MM.1S (cell line): ENCODE measurements around the gene MYBPHL.

Source experiments
- CTCF ChIP-seq: fragments of 300-600 bp; sonication (generic); IDR thresholded peaks from 2 replicates; pipeline ENCODE4 v1.5.1; 2016; ENCODE audit warnings: antibody characterized with exemption, low read length, mixed read lengths
- EZH2phosphoT487 ChIP-seq: fragments of 300-600 bp; sonication (generic); IDR thresholded peaks from 2 replicates; pipeline ENCODE4 v1.6.1; 2018; ENCODE audit warnings: antibody characterized with exemption, low read length

- TF ChIP-seq EZH2phosphoT487 (no peak), CTCF (no peak)
These were observed 31.0 kb downstream of the MYBPHL start for GRCh38 chr1:109275706-109276345.
